ENCODE data around the gene PTPRO. TPM values are rescaled to one million over a fixed set of nuclear protein-coding genes. Genes with fewer than 3 reads are reported as not detected.

Gene PTPRO
- total and polyA plus RNA-seq, 10 of the 15 experiments (the other 5 are each of a cell fraction or from before 2014, with no cell fraction given): 1.2 to 5.3 (median 3.5) TPM

DNA sequence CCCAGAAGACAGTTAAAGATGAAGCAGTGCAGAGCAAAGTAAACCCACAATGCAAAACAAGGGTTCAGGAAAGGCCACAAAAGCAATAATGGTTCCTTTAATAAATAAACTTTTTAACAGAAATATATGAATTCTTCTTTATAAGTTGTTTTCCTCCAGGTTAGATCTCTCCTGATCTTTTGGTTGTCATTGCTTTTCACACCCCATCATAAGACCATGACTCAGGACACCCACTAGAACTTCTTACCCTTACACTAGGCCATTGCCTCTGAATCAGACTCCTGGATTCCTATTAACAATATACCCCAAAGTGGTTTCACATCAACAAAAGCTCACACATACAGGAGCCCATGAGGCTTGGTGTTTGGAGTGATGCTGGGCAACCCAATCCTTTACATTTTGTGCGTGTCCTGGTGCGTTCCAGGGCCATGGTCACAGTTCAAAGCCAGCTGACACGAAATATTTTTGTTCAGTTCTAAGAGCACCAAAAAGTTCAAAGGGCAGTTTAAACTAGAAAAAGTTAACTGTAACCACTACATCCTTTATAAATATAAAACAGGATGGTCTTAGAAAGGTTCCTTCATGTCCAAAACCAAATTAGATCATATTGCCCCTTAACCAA lies 279.9 kb downstream of the PTPRO start:
- ChIA-PET CTCF (interaction anchor here (0.7 kb wide), 1 partner anchor 253 kb away, joined by 3 read pairs; no protein-coding TSS in a partner anchor), SMC1A (ENCODE audit: uncharacterized antibody, unreplicated experiment) (interaction anchor here (1.0 to 3.9 kb wide), 4 partner anchors 12 to 145 kb away, joined by 3 to 13 read pairs (median 5); no protein-coding TSS in a partner anchor), RAD21 (ENCODE audit: unreplicated experiment) (interaction anchor here (1.5 to 1.8 kb wide), 2 partner anchors 12 to 254 kb away, joined by 5 to 7 read pairs; no protein-coding TSS in a partner anchor), POLR2A (interaction anchor here (0.9 kb wide), 1 partner anchor 10 kb away, joined by 3 read pairs; no protein-coding TSS in a partner anchor)
- WGBS (ENCODE audit: insufficient coverage, insufficient replicate concordance, low lambda C conversion rate, missing lambda C conversion rate): 43% methylated on average over 3 of the region's 3 CpGs
- no peak for ATAC-seq
- Histone ChIP-seq H2AFZ (ENCODE audit: control insufficient read depth, low read depth, low read length) (no peak overlapping the region), H3K79me2 (ENCODE audit: control insufficient read depth, insufficient read depth, low read length) (no peaks in the 10 kb centered on the region), H3K4me1 (ENCODE audit: control insufficient read depth, insufficient read depth, low read length) (no peaks in the 10 kb centered on the region), H3K4me2 (ENCODE audit: control insufficient read depth, insufficient read depth) (no peak overlapping the region), H3K9me3 (replicated peaks; ENCODE audit: control insufficient read depth, insufficient read depth, low read length) (no peaks in the 10 kb centered on the region), H3K36me3 (ENCODE audit: control insufficient read depth in 2 of 2, insufficient read depth in 2 of 2, low read length in 1 of 2) (no peaks in the 10 kb centered on the region), H3K27me3 (replicated peaks in 1 of 2; ENCODE audit: control insufficient read depth in 2 of 2, insufficient read depth in 2 of 2, low read length in 1 of 2) (no peaks in the 10 kb centered on the region; a peak in 1 of 4 replicates), H3K4me3 (no peak overlapping the region), H3K9ac (ENCODE audit: control insufficient read depth, insufficient read depth, low read length) (no peak overlapping the region), H4K20me1 (ENCODE audit: control insufficient read depth, insufficient read depth) (no peaks in the 10 kb centered on the region), H3K27ac (ENCODE audit: control insufficient read depth, insufficient read depth) (no peak overlapping the region)
- intact Hi-C loops (cut with micrococcal nuclease; ENCODE audit: unreplicated experiment) (no loop called here), in situ Hi-C loops (cut with MboI) (no loop called here)
- FAIRE-seq: no peak
- no peak for TF ChIP-seq PAX8 (IDR thresholded peaks at IDR 0.05)
- no peak for TF ChIP-seq ESRRA (IDR thresholded peaks at IDR 0.05; ENCODE audit: low read length)
- no peak for TF ChIP-seq ZBTB40 (IDR thresholded peaks at IDR 0.05; ENCODE audit: borderline replicate concordance)
- TF ChIP-seq YY1 (IDR thresholded peaks at IDR 0.05; ENCODE audit: low read depth, low read length): no peak
- TF ChIP-seq HDGF (IDR thresholded peaks at IDR 0.05): no peak
- no peak for TF ChIP-seq CBX3 (IDR thresholded peaks at IDR 0.05; ENCODE audit: borderline replicate concordance, low read depth)
- TF ChIP-seq ELK1 (IDR thresholded peaks at IDR 0.05; ENCODE audit: low read depth, low read length): no peak
- no TSS peak for BruUV-seq (replicated peaks)
- DNase-seq (ENCODE audit: low read depth, low spot score): no peak

All from GM12878 (cell line).